HEK293 (cell line): ENCODE measurements around the gene UBE2G2.

Experiments
- ATF2 ChIP-seq: fragments of 450-650 bp; formaldehyde crosslinking; IDR thresholded peaks from 2 replicates; pipeline ENCODE4 v1.5.1; 2016; ENCODE audit warnings: missing biosample characterization, missing genetic modification characterization, low read depth
- BCL11A ChIP-seq: fragments of 450-650 bp; formaldehyde crosslinking; IDR thresholded peaks from 2 replicates; pipeline ENCODE4 v1.5.1; 2016; ENCODE audit warnings: low read depth, missing biosample characterization, missing genetic modification characterization
- CTCF ChIP-seq: fragments of 450-650 bp; formaldehyde crosslinking; IDR thresholded peaks from 2 replicates; pipeline ENCODE4 v1.5.1; 2016; ENCODE audit warnings: missing biosample characterization, missing genetic modification characterization
- PBX3 ChIP-seq: sonication (generic); formaldehyde crosslinking; IDR thresholded peaks from 2 replicates; pipeline ENCODE4 v1.8.1; 2022; ENCODE audit warnings: mild to moderate bottlenecking, moderate library complexity, missing genetic modification reagents
- ZBTB8A ChIP-seq: fragments of 450-650 bp; formaldehyde crosslinking; IDR thresholded peaks from 2 replicates; pipeline ENCODE4 v1.5.1; 2016; ENCODE audit warnings: missing biosample characterization, missing genetic modification characterization
- ZIC2 ChIP-seq: fragments of 450-650 bp; formaldehyde crosslinking; IDR thresholded peaks from 2 replicates; pipeline ENCODE4 v1.5.1; 2016; ENCODE audit warnings: missing biosample characterization, missing genetic modification characterization
- ZNF223 ChIP-seq: fragments of 450-650 bp; formaldehyde crosslinking; IDR thresholded peaks from 2 replicates; pipeline ENCODE4 v1.5.1; 2016; ENCODE audit warnings: missing biosample characterization, missing genetic modification characterization
- ZNF274 ChIP-seq, 2 experiments: fragments of 200-500 bp in 1 of 2; fragments of 450-650 bp in 1 of 2; sonication (Bioruptor generic) in 1 of 2; formaldehyde crosslinking in 1 of 2; IDR thresholded peaks; 2 replicates each; pipeline versions ENCODE4 v1.5.1 to v1.6.1; 2014 to 2016; ENCODE audit warnings: borderline replicate concordance in 1 of 2, inconsistent platforms in 1 of 2, low read length in 1 of 2, missing biosample characterization in 1 of 2, missing genetic modification characterization in 1 of 2
- ZNF335 ChIP-seq: fragments of 450-650 bp; formaldehyde crosslinking; conservative IDR thresholded peaks from 2 replicates; pipeline ENCODE4 v1.5.1; 2016; ENCODE audit warnings: missing biosample characterization, missing genetic modification characterization
- ZNF48 ChIP-seq: fragments of 450-650 bp; formaldehyde crosslinking; IDR thresholded peaks from 2 replicates; pipeline ENCODE4 v1.5.1; 2016; ENCODE audit warnings: missing biosample characterization, missing genetic modification characterization
- ZNF510 ChIP-seq: fragments of 450-650 bp; formaldehyde crosslinking; IDR thresholded peaks from 2 replicates; pipeline ENCODE4 v1.5.1; 2018; ENCODE audit warnings: mild to moderate bottlenecking, missing genetic modification characterization, missing biosample characterization; ENCODE audit not compliant: insufficient replicate concordance
- ZNF558 ChIP-seq: fragments of 450-650 bp; formaldehyde crosslinking; IDR thresholded peaks from 2 replicates; pipeline ENCODE4 v1.5.1; 2016; ENCODE audit warnings: missing biosample characterization, missing genetic modification characterization
- ZNF623 ChIP-seq: fragments of 450-650 bp; formaldehyde crosslinking; IDR thresholded peaks from 2 replicates; pipeline ENCODE4 v1.5.1; 2016; ENCODE audit warnings: missing biosample characterization, missing genetic modification characterization

- no peak for TF ChIP-seq ZIC2 (tag by site-specific recombination)
- no peak for TF ChIP-seq CTCF
- no peak for TF ChIP-seq ZNF558
- TF ChIP-seq ZNF223 (tag by site-specific recombination), result no peak
- no peak for TF ChIP-seq ZNF274 (IDR thresholded peaks at IDR 0.05; ENCODE audit: low read length)
- no peak for TF ChIP-seq ZNF274 (tag by site-specific recombination; IDR thresholded peaks at IDR 0.05; ENCODE audit: borderline replicate concordance)
- TF ChIP-seq ZNF335, result no peak
- TF ChIP-seq ZNF48, result no peak
- no peak for TF ChIP-seq PBX3 (CRISPR knock-in tag)
- no peak for TF ChIP-seq BCL11A
- no peak for TF ChIP-seq ZNF623 (tag by site-specific recombination)
- TF ChIP-seq ZBTB8A, result no peak
- TF ChIP-seq ATF2 (tag by site-specific recombination), result no peak
- TF ChIP-seq ZNF510 (tag by site-specific recombination), result no peak
Observed at GRCh38 chr21:44850905-44851657, 49.5 kb upstream of the UBE2G2 start.
